Measurements from ENCODE around the gene SYS1. TPM values are rescaled to one million over a fixed set of nuclear protein-coding genes. Genes with fewer than 3 reads are reported as not detected.

The SYS1 gene
- total RNA-seq, 4 donors from 2014 or later: 28.2 to 48.4 (median 42.5) TPM

GRCh38 chr20:45407783-45408645 lies 45.1 kb downstream of the SYS1 start, which contains the start of gene DBNDD2:
Gene DBNDD2, plus strand, starts transcription at chr20:45408289. Its CDS starts 179 bp downstream, at chr20:45408468.
- intact Hi-C loops (cut with DNase I): loop anchor here (5.0 kb wide), 1 partner anchor 36 kb away; no protein-coding TSS in a partner anchor
- WGBS: 76% methylated on average over 21 of the region's 21 CpGs
- no peak for DNase-seq (ENCODE audit: extremely low spot score)

GRCh38 chr20:45408646-45409213 lies 45.8 kb downstream of the SYS1 start:
- TF ChIP-seq POLR2AphosphoS5 (IDR thresholded peaks at IDR 0.05) (no peak), POLR2A (IDR thresholded peaks at IDR 0.05; ENCODE audit: low read depth) (no peak), EP300 (IDR thresholded peaks at IDR 0.05) (no peak), CTCF (IDR thresholded peaks at IDR 0.05) (no peak)
- H3K36me3 ChIP-seq: peaks cover 24 to 42% (median 36%) of the 10 kb centered on the region in 4 donors
- WGBS: 77% methylated on average over 4 of the region's 7 CpGs
- H3K4me3 ChIP-seq: peak overlapping the region; percentile 80 to 95 (median 90)
- no peak for DNase-seq (ENCODE audit: extremely low spot score)
- intact Hi-C loops (cut with DNase I): loop anchor here (5.0 kb wide), 1 partner anchor 36 kb away; no protein-coding TSS in a partner anchor
- H3K27me3 ChIP-seq: no peaks in the 10 kb centered on the region
- peak overlapping the region; percentile 96 to 99 (median 98) for H3K27ac ChIP-seq (replicated peaks in 1 of 4)
- H3K4me1 ChIP-seq: peaks cover 15 to 53% (median 42%) of the 10 kb centered on the region in 4 donors
- no peaks in the 10 kb centered on the region for H3K9me3 ChIP-seq

More at GRCh38 chr20:45407783-45408645, 45.1 kb downstream of the SYS1 start, which contains the start of gene DBNDD2:
- no peaks in the 10 kb centered on the region for H3K9me3 ChIP-seq
- H3K36me3 ChIP-seq: peaks cover 24 to 42% (median 36%) of the 10 kb centered on the region in 4 donors
- TF ChIP-seq POLR2AphosphoS5 (IDR thresholded peaks at IDR 0.05) (no peak), EP300 (IDR thresholded peaks at IDR 0.05) (no peak), POLR2A (IDR thresholded peaks at IDR 0.05; ENCODE audit: low read depth) (no peak), CTCF (IDR thresholded peaks at IDR 0.05) (no peak)
- H3K27ac ChIP-seq (replicated peaks in 1 of 4): peak within 1 kb of the TSS; percentile 96 to 99 (median 98)
- H3K4me3 ChIP-seq: peak within 1 kb of the TSS; percentile 80 to 95 (median 90)
- peaks cover 15 to 53% (median 42%) of the 10 kb centered on the region in 4 donors for H3K4me1 ChIP-seq
- H3K27me3 ChIP-seq: no peaks in the 10 kb centered on the region

- intact Hi-C loops (cut with DNase I): loop anchor here (5.0 kb wide), 1 partner anchor 37 kb away; no protein-coding TSS in a partner anchor
- H3K4me3 ChIP-seq: no peak overlapping the region
- WGBS: 83% methylated on average over 7 of the region's 7 CpGs
- peak overlapping the region; percentile 22 to 99 (median 98) for H3K27ac ChIP-seq (replicated peaks in 1 of 4)
- H3K27me3 ChIP-seq: no peaks in the 10 kb centered on the region
- DNase-seq (ENCODE audit: extremely low spot score): no peak
- TF ChIP-seq POLR2AphosphoS5 (IDR thresholded peaks at IDR 0.05): no peak
- peaks cover 24 to 42% (median 36%) of the 10 kb centered on the region in 4 donors for H3K36me3 ChIP-seq
- no peaks in the 10 kb centered on the region for H3K9me3 ChIP-seq
- peaks cover 15 to 53% (median 39%) of the 10 kb centered on the region in 4 donors for H3K4me1 ChIP-seq
These were observed 46.7 kb downstream of the SYS1 start for GRCh38 chr20:45409521-45410272.

- no peak overlapping the region for H3K4me3 ChIP-seq
- no peak for DNase-seq (ENCODE audit: extremely low spot score)
- peak overlapping the region in 3 of 4 donors; percentile 16 to 99 (median 18) for H3K27ac ChIP-seq (replicated peaks in 1 of 4)
- no peaks in the 10 kb centered on the region for H3K27me3 ChIP-seq
- WGBS: 67% methylated on average over 8 of the region's 8 CpGs
- H3K4me1 ChIP-seq: peaks cover 22 to 50% (median 39%) of the 10 kb centered on the region in 4 donors
- TF ChIP-seq CTCF (IDR thresholded peaks at IDR 0.05) (no peak), POLR2AphosphoS5 (IDR thresholded peaks at IDR 0.05) (no peak), POLR2A (IDR thresholded peaks at IDR 0.05; ENCODE audit: low read depth) (no peak)
- H3K9me3 ChIP-seq: no peaks in the 10 kb centered on the region
- intact Hi-C loops (cut with DNase I): no loop called here
- peaks cover 24 to 42% (median 36%) of the 10 kb centered on the region in 4 donors for H3K36me3 ChIP-seq
These were observed 47.9 kb downstream of the SYS1 start for GRCh38 chr20:45410887-45411286.

All from esophagus muscularis mucosa (tissue), 4 donors.